SK-N-DZ (cell line): ENCODE data around the gene PPP2R2C.

ENCODE experiments used
- DNase-seq: peaks from one replicate; pipeline ENCODE4 v3.0.0-alpha.2; 2015; ENCODE audit warnings: low spot score

PPP2R2C gene

GRCh38 chr4:6404611-6405396, 67.6 kb downstream of the PPP2R2C start:
- no peak for DNase-seq

GRCh38 chr4:6403400-6403685, 69.1 kb downstream of the PPP2R2C start:
- DNase-seq, result no peak

DNA sequence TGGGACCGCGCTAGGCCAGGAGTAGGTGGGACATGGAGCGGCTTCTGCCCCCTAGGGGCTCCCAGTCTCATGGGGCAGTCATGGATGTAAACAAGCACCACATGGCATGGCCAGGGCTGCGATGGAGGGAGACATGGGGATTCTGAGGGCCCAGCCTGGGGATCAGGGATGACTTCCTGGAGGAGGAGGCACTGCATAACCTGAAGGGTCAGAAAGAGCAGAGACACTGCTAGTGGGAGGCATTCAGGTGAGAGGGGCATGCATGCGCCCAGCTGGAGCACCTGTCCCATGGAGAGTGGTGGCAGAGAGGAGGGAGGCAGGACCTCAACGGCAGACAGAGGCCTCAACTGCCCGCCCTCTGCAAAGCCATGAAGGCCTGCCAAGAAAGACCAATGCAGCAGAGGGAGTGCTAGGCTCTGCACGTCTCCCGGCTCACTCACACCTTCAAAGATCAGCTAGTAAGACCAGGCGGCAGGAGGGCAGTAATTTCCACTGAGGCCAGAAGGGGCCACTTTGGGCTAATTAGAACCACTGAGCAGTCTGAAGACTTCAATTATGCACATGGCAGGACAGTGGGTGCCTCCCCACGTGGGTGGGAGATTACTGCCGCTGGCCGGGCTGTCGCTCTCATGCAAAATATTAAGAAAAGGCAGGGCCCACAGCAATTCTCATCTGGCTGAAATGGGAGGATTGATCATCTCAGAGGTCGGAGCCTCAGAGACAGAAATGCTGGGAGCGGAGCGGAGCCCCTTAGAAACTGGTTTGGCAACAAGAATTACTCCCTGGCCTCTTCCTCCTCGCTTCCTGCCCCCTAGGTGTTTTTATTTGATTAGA, 69.6 kb downstream of the PPP2R2C start:
- DNase-seq, result no peak

- no peak for DNase-seq
Measured at GRCh38 chr4:6401797-6402196, 70.6 kb downstream of the PPP2R2C start.

- no peak for DNase-seq
Measured at GRCh38 chr4:6396696-6397236, 75.6 kb downstream of the PPP2R2C start.

GRCh38 chr4:6395466-6396228, 76.8 kb downstream of the PPP2R2C start:
- no peak for DNase-seq

- DNase-seq, result no peak
Measured at GRCh38 chr4:6394671-6395081, 77.7 kb downstream of the PPP2R2C start.

- DNase-seq, result no peak
Measured at GRCh38 chr4:6393544-6394475, 78.6 kb downstream of the PPP2R2C start.

DNA sequence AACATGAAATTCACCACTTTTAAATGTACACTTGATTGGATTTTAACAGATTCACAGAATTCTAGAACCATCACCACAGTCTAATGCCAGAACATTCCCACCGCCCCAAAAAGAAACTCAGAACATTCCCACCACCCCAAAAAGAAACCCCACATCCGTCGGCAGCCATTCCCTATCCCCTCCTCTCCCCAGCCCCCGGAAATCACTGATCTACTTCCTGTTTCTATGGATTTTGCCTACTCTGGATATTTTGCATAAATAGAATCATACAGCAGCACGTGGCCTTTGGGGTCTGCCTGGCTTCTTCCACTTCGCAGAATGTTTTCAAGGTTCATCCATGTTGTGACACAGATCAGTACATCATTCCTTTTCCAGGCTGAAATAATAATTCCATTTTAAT, 79.3 kb downstream of the PPP2R2C start:
- DNase-seq, result no peak

GRCh38 chr4:6392407-6392806, 80.0 kb downstream of the PPP2R2C start:
- no peak for DNase-seq

DNA sequence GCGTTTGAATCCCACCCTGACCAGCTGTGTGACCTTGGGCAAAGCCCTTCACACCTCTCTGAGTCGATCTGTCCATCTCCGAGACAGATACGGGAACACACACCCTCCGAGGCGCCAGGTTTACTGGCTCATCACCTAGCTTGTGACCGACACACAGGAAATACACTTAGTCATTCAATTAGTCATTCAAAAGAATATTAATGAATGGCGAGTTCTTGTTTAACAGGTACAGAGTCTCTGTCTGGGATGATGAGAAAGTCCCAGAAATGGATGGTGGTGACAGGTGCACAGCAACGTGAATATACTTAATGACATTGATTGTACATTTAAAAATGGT, 80.6 kb downstream of the PPP2R2C start:
- DNase-seq, result no peak

DNA sequence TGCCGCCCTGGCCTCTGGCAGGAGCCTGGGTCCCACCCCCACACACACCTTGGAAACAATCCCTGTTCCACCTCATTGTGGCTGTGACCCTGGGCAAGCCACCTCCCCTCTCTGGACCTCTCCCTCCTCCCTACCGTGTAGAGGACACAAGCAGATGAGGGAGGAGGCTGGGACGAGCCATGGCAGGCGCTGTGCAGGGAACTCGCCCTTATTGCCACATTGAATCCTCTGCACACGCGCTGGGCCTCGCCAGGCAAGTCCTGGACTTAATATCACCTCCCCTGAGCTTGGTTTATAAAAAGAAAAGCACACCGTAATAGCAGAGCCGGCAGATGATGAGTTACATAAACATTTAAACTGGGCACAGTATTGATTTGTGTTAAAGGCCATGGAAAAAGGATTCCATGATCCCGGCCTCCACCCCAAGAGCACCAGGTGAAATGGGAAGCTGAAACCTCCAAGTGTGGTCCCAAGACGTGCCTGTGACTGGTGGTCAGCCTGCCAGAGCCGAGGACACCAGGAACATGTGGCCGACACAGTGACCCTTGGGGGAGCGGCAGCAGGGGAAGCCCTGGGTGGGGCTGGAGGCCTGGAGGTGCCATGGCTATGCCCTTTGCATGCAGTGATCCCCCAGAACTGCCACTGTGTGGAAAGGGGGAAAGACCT, 81.1 kb downstream of the PPP2R2C start:
- no peak for DNase-seq

DNA sequence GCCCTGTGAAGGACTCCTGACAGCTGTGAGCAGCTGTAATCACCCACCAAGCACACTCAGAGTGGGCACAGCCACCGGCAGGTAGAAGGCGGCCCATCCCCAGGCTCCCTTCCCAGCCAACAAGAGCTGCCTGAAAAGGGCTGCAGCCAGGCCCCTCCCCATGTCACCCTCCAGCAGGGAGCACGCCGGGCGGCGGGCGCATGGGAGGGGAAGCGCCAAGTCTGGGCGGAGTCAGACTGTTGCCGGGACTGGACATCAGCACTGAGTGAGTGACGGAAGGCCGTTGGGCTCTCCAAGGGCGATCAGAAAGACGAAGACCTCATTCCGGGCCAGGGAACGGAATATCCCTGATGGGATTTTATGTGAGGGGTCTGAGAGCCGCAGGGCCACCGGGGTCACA, 82.1 kb downstream of the PPP2R2C start:
- no peak for DNase-seq

GRCh38 chr4:6389142-6389825, 83.1 kb downstream of the PPP2R2C start:
- DNase-seq, result no peak

GRCh38 chr4:6388713-6389112, 83.7 kb downstream of the PPP2R2C start:
- no peak for DNase-seq

GRCh38 chr4:6387946-6388345, 84.5 kb downstream of the PPP2R2C start:
- no peak for DNase-seq

GRCh38 chr4:6386091-6386490, 86.3 kb downstream of the PPP2R2C start:
- no peak for DNase-seq

DNA sequence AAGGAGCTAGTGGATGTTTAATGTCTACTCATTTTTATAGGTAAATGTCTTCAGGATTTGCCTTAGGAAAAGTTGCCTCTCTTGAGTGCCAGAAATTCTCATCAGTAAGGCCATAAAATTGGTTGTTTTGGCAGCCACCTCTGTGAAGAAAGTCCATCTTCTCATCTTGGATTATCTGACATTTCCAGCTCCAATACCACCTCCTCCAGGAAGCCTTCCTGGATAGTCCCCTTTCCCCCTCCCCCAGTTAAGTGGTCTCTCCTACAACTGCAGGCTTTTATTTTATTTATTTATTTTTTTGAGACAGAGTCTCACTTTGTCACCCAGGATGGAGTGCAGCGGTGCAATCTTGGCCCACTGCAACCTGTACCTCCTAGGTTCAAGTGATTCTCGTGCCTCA, 87.1 kb downstream of the PPP2R2C start:
- DNase-seq, result no peak

GRCh38 chr4:6384541-6384940, 87.9 kb downstream of the PPP2R2C start:
- no peak for DNase-seq

DNA sequence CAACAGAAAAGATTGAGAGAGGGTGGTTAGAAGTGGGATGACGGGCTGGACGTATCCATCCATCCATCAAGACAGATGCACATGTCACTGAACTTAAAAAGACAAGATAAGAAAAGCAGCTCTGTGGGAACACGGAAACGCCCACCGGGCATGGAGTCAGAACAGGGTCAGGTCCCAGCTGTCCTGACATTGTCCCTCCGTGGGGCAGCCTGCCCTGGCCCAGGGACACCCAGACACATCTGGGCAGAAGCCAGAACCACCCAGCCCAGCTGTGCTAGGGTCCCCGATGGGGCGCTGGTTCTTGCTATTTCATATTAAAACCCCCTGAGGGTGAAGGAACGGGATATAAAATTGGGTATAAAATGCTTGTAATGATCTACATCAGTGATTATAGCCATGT, 88.5 kb downstream of the PPP2R2C start:
- DNase-seq, result no peak
